Naive thymus-derived CD8-positive, alpha-beta T cell (primary cell): ENCODE results near the gene LSP1. TPM values are rescaled to one million over a fixed set of nuclear protein-coding genes. Genes with fewer than 3 reads are reported as not detected.
A peak's percentile ranks its signal among the peaks of the same experiment; 100 is the strongest.

Experiments used
- ATAC-seq, 2 donors: fragments of 150-1000 bp; cut with Tn5 transposase in 1 of 2; sonication (Bioruptor Pico), chemical (Tn5 transposase) in 1 of 2; 1 replicate in 1 of 2; 2 replicates in 1 of 2; pipeline ENCODE4 v1.10.0; 2021; ENCODE audit warnings: mild to moderate bottlenecking in 2 of 2, moderate library complexity in 2 of 2
- POLR2A ChIA-PET: fragments of 350-600 bp; sonication (Branson Sonifier 250); formaldehyde crosslinking; loops from one replicate; lab custom pipeline; 2021; ENCODE audit warnings: antibody characterized with exemption; lab: Charles Lee
- DNase-seq, 10 donors: peaks; one replicate each; pipeline versions ENCODE4 v3.0.0 to v3.0.0-alpha.2; 2020 to 2022
- H3K27ac Mint-ChIP-seq, 10 donors: one replicate each; pipeline ENCODE4 v1.8.0; 2020 to 2022; ENCODE audit warnings: mild to moderate bottlenecking in 10 of 10, mixed read lengths in 10 of 10, moderate library complexity in 4 of 10, inconsistent platforms in 1 of 10
- H3K27me3 Mint-ChIP-seq, 5 donors: one replicate each; pipeline ENCODE4 v1.8.0; 2021 to 2022; ENCODE audit warnings: mixed read lengths in 5 of 5
- H3K36me3 Mint-ChIP-seq, 3 donors: one replicate each; pipeline ENCODE4 v1.8.0; 2020 to 2022; ENCODE audit warnings: mixed read lengths in 3 of 3, mild to moderate bottlenecking in 2 of 3, inconsistent platforms in 1 of 3
- H3K4me1 Mint-ChIP-seq, 4 donors: one replicate each; pipeline ENCODE4 v1.8.0; 2021 to 2022; ENCODE audit warnings: mixed read lengths in 4 of 4
- H3K4me3 Mint-ChIP-seq, 10 donors: one replicate each; pipeline ENCODE4 v1.8.0; 2020 to 2022; ENCODE audit warnings: mild to moderate bottlenecking in 10 of 10, mixed read lengths in 10 of 10, moderate library complexity in 6 of 10, inconsistent platforms in 1 of 10
- H3K9me3 Mint-ChIP-seq, 9 donors: one replicate each; pipeline ENCODE4 v1.8.0; 2020 to 2022; ENCODE audit warnings: mixed read lengths in 9 of 9, mild to moderate bottlenecking in 3 of 9, inconsistent platforms in 1 of 9, moderate library complexity in 1 of 9
- polyA plus RNA-seq, 3 donors: library from polyadenylated mRNA; unstranded; fragments of 300-500 nt; fragmentation: Illumina TruSeq; gene quantifications; one replicate each; pipeline ENCODE4 v1.2.3, GENCODE V29; 2021
- total RNA-seq, 8 experiments: library from RNA in 2 of 8; stranded (reverse) in 2 of 8; gene quantifications; one replicate each; pipeline ENCODE4 v1.2.3 and lab custom pipeline; 2021 to 2026

Gene LSP1
- total and polyA plus RNA-seq, 5 experiments from 2014 or later = 287 to 438 (median 326) TPM

DNA sequence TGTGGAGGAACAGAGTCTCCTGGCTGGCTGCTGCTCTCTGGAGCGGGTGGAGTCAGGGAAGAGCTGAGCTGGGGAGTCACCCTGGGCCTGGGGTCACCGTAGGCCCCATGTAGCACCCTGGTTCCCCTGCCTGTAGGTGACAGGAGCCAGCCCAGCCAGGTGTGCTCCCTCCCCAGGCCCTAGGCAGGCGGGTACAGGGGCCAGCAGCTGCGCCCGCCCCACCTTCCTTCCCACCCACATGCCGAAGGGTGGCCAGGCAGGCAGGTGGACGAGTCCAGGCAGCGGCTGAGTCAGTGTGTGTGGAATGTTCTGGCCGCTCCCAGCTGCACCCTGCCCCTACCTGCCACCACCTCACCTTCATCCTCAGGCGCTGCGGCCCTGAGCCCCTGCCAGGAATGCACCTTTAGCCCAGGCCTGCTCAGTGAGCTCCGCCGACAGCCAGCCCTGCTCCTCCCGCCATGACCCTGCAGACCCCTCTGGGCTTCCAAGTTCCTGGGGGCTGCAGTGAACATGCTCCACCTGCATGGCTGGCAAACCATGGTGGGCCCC, 18.7 kb upstream of the LSP1 start:
- H3K36me3 Mint-ChIP-seq = no peaks in the 10 kb centered on the region
- POLR2A ChIA-PET = interaction anchor here (1.3 to 5.0 kb wide), 4 partner anchors 49 to 168 kb away, joined by 4 to 54 read pairs (median 5); no protein-coding TSS in a partner anchor
- DNase-seq = peak in 1 of 10 donors; percentile 1

DNA sequence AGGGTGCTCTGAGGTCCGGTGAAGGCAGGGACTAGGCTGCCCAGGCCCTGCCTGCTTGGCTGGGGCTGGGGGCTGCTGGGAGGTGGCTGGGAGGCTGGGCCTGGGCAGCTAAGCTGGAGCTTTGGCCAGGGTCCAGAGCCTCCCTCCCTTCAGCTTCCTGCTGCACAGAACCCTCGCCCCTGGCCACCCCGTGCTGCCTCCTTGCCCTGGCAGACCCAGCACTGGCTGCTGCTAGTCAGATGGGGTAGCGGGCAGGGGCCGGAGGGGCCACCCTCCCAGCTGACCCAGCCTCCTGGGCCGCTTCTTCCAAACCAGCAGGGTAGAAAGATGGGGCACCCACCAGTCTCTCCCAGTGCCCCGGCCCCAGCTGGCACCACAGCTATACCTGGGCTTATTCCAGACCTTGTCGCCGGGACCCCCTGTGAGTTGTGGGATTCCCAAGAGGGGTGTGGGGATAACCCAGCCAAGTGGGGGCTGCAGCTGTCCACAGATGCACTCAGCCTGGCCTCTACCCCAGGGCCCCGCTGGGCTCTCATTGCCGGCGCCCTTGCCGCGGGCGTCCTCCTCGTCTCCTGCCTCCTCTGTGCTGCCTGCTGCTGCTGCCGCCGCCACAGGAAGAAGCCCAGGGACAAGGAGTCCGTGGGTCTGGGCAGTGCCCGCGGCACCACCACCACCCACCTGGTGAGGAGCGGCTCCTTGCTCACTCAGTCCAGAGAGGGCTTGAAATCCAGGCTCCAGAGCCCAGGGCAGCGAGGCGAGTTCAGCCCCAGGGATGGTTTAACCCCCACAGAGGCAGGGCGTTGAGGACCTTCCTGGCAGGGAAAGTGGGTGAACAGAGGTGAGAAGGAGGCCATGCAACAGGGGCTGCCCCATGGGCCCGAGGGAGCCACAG, 17.9 kb upstream of the LSP1 start, which contains the start of gene SYT8:
TSS of gene SYT8 (plus strand) at position 212 of the 892 bp plus-strand sequence. CDS start at position 328, 116 bp downstream.
- H3K4me3 Mint-ChIP-seq = no peak within 1 kb of the TSS
- DNase-seq = peak in 1 of 10 donors; percentile 5
- no peaks in the 10 kb centered on the region for H3K9me3 Mint-ChIP-seq
- ATAC-seq = no peak
- H3K27me3 Mint-ChIP-seq = peaks cover 0 to 5% (median 2%) of the 10 kb centered on the region in 5 donors
- H3K27ac Mint-ChIP-seq = no peak within 1 kb of the TSS
- peaks cover 4 to 11% (median 11%) of the 10 kb centered on the region in 4 donors for H3K4me1 Mint-ChIP-seq
- no peaks in the 10 kb centered on the region for H3K36me3 Mint-ChIP-seq
- POLR2A ChIA-PET = interaction anchor here (1.5 to 5.0 kb wide), 3 partner anchors 71 to 167 kb away, joined by 4 to 54 read pairs (median 6); no protein-coding TSS in a partner anchor

More for the DNA sequence above, 18.7 kb upstream of the LSP1 start:
- Mint-ChIP-seq H3K4me1 (peaks cover 2 to 6% (median 5%) of the 10 kb centered on the region in 4 donors), H3K27me3 (peaks cover 0 to 5% (median 2%) of the 10 kb centered on the region in 5 donors), H3K9me3 (no peaks in the 10 kb centered on the region), H3K4me3 (no peak overlapping the region), H3K27ac (no peak overlapping the region)
- no peak for ATAC-seq

- Mint-ChIP-seq H3K9me3 (no peaks in the 10 kb centered on the region), H3K36me3 (no peaks in the 10 kb centered on the region), H3K27ac (no peak overlapping the region), H3K27me3 (peaks cover 0 to 5% (median 2%) of the 10 kb centered on the region in 5 donors), H3K4me1 (peaks cover 4 to 12% (median 11%) of the 10 kb centered on the region in 4 donors), H3K4me3 (no peak overlapping the region)
- ATAC-seq (no peak), DNase-seq (no peak)
- POLR2A ChIA-PET = interaction anchor here (0.9 to 5.0 kb wide), 4 partner anchors 15 to 167 kb away, joined by 3 to 54 read pairs (median 8); partner anchors contain the start of gene LSP1
Observed at GRCh38 chr11:1835671-1836010, 17.2 kb upstream of the LSP1 start.

DNA sequence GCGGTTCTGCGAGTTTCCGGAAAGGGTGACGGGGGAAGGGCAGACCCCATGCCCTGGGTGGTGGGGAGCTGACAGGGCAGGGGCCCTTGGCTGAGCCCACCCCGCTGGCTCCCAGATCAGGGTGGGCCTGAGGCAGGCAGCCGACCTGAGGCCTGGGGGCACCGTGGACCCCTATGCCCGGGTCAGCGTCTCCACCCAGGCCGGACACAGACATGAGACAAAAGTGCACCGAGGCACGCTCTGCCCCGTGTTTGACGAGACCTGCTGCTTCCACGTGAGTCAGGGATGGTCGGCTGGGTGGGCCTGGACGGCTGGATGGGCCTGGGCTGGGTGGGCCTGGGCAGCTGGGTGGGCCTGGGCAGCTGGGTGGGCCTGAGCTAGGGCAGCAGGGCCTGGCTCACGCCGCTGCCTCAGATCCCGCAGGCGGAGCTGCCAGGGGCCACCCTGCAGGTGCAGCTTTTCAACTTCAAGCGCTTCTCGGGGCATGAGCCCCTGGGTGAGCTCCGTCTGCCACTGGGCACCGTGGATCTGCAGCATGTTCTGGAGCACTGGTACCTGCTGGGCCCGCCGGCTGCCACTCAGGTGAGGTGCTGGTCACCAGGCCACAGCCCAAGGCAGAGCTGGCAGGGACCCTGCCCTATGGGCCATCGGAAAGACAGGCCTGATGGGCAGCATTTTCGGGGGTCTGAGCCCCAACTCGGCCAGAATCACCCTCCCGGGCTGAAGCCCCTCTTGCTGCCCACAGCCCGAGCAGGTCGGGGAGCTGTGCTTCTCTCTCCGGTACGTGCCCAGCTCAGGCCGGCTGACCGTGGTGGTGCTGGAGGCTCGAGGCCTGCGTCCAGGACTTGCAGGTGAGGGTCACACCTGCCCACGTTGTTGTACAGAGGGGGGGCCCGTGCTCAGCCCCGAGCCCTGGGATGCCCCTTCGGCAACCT, 16.6 kb upstream of the LSP1 start:
- H3K36me3 Mint-ChIP-seq = no peaks in the 10 kb centered on the region
- POLR2A ChIA-PET = interaction anchor here (0.9 to 5.0 kb wide), 6 partner anchors 14 to 166 kb away, joined by 3 to 54 read pairs (median 5); partner anchors contain the start of gene LSP1
- DNase-seq (peak in 1 of 10 donors; percentile 7), ATAC-seq (no peak)
- H3K27me3 Mint-ChIP-seq = peaks cover 0 to 5% (median 2%) of the 10 kb centered on the region in 5 donors
- no peaks in the 10 kb centered on the region for H3K9me3 Mint-ChIP-seq
- H3K4me3 Mint-ChIP-seq = no peak overlapping the region
- H3K27ac Mint-ChIP-seq = no peak overlapping the region
- H3K4me1 Mint-ChIP-seq = peaks cover 4 to 13% (median 11%) of the 10 kb centered on the region in 4 donors

GRCh38 chr11:1837171-1838076, 15.5 kb upstream of the LSP1 start:
- POLR2A ChIA-PET = interaction anchor here (1.0 to 1.5 kb wide), 4 partner anchors 13 to 45 kb away, joined by 3 to 9 read pairs (median 4); no protein-coding TSS in a partner anchor
- H3K4me3 Mint-ChIP-seq = peak overlapping the region in 1 of 10 donors; percentile 34

GRCh38 chr11:1838077-1838425, 14.8 kb upstream of the LSP1 start:
- POLR2A ChIA-PET = interaction anchor here (1.0 to 2.0 kb wide), 5 partner anchors 13 to 110 kb away, joined by 3 to 8 read pairs (median 5); partner anchors contain the start of gene LSP1
- DNase-seq (no peak), ATAC-seq (peak in 1 of 2 donors; percentile 43)
- H3K27ac Mint-ChIP-seq = peak overlapping the region in 1 of 10 donors; percentile 57
- no peaks in the 10 kb centered on the region for H3K36me3 Mint-ChIP-seq
- peaks cover 4 to 14% (median 10%) of the 10 kb centered on the region in 4 donors for H3K4me1 Mint-ChIP-seq
- peak overlapping the region in 1 of 10 donors; percentile 34 for H3K4me3 Mint-ChIP-seq
- no peaks in the 10 kb centered on the region for H3K9me3 Mint-ChIP-seq
- H3K27me3 Mint-ChIP-seq = no peaks in the 10 kb centered on the region

More at GRCh38 chr11:1837171-1838076, 15.5 kb upstream of the LSP1 start:
- ATAC-seq (peak; percentile 95 to 98), DNase-seq (peak; percentile 76 to 95 (median 86))
- no peaks in the 10 kb centered on the region for H3K9me3 Mint-ChIP-seq
- peak overlapping the region in 2 of 10 donors; percentile 43 to 57 for H3K27ac Mint-ChIP-seq
- no peaks in the 10 kb centered on the region for H3K36me3 Mint-ChIP-seq
- peaks cover 2 to 13% (median 8%) of the 10 kb centered on the region in 4 donors for H3K4me1 Mint-ChIP-seq
- peaks cover 0 to 3% (median 0%) of the 10 kb centered on the region in 5 donors for H3K27me3 Mint-ChIP-seq

DNA sequence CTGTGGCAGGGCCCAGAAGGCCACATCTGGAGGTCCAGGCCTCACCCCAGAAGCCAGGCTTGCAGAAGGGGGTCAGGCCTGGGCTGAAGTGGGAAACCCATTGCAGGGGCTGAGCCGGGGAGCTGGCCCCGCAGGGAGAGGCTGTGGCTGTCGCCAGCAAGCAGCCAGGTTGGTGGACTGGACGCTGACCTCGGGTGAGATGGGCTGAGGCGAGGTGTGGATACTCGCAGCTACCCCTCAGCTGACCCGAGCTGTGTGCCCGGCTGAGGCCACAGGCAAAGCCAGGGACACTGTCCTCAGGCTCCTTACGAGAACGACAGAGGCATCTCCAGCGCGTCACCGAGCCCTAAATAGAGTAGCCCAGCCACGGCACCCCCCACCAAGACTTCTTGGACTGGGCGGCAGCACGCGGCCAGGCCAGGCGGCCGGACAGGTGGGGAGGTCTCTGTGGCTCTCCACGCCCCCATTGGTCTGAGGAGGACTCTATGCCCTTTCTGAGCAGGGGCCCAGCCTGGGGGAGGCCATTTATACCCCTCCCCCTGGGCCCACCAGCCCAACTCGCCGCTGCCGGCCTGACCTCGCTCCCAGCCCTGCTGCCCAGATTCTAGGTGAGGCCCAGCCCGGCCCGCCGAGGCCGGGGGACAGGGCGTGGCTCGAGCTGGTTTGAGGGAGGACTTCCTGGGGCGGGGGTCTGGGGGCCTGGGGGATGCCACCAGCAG, 14.3 kb upstream of the LSP1 start, which contains the start of gene TNNI2:
TSS of gene TNNI2 (plus strand) at position 556 of the 719 bp plus-strand sequence. CDS start 716 bp downstream, outside the sequence.
- H3K36me3 Mint-ChIP-seq = no peaks in the 10 kb centered on the region
- DNase-seq = peak in 1 of 10 donors; percentile 5
- peaks cover 9 to 20% (median 16%) of the 10 kb centered on the region in 4 donors for H3K4me1 Mint-ChIP-seq
- no peaks in the 10 kb centered on the region for H3K9me3 Mint-ChIP-seq
- POLR2A ChIA-PET = interaction anchor here (0.8 to 2.0 kb wide), 6 partner anchors 13 to 109 kb away, joined by 3 to 8 read pairs (median 4); partner anchors contain the start of gene LSP1
- H3K27me3 Mint-ChIP-seq = no peaks in the 10 kb centered on the region
- ATAC-seq = no peak
- H3K4me3 Mint-ChIP-seq = peak within 1 kb of the TSS in 3 of 10 donors; percentile 14 to 47 (median 34)
- peak within 1 kb of the TSS in 4 of 10 donors; percentile 53 to 87 (median 68) for H3K27ac Mint-ChIP-seq

- Mint-ChIP-seq H3K36me3 (no peaks in the 10 kb centered on the region), H3K9me3 (no peaks in the 10 kb centered on the region), H3K27me3 (no peaks in the 10 kb centered on the region), H3K27ac (peak overlapping the region in 4 of 10 donors; percentile 23 to 87 (median 66)), H3K4me3 (peak overlapping the region in 3 of 10 donors; percentile 7 to 47 (median 14)), H3K4me1 (peaks cover 17 to 28% (median 23%) of the 10 kb centered on the region in 4 donors)
- POLR2A ChIA-PET = interaction anchor here (0.6 to 2.0 kb wide), 8 partner anchors 12 to 108 kb away, joined by 3 to 8 read pairs (median 4); partner anchors contain the start of gene LSP1
- ATAC-seq (no peak), DNase-seq (no peak)
Observed at GRCh38 chr11:1839204-1839923, 13.5 kb upstream of the LSP1 start.

DNA sequence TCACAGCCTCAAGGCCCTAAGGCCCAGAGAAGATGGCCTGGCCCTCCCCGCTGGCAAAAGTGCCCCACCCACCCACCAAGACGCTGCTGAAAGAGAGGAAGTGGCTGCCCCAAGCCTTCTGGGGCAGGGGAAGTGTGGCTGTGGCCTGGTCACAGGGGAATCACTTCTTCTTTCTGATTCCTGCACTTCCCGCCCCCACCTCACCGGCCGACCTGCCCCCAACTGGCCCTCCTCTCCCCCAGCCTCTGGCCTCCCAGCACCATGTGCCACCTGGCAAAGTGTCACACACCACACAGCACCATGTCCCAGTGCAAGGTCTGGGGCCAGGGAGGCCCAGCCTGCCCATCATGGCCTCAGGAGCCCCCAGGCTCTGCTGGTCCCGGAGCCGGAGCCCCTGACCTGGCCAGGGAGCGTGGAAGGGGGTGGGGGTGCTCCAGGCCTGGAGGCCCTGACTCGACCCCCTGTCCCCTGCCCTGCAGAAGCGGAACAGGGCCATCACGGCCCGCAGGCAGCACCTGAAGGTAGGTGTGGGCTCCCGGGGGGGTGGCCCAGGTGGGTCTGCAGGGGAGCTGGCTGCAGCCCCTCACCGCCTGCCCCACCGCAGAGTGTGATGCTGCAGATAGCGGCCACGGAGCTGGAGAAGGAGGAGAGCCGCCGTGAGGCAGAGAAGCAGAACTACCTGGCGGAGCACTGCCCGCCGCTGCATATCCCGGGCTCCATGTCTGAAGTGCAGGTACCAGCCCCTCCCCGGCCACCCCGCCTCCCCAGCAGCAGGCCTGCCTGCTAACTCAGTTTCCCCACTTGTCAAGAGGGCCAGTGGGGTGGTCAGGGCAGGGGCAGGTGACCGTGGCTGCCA, 12.7 kb upstream of the LSP1 start:
- DNase-seq (peak in 1 of 10 donors; percentile 10), ATAC-seq (no peak)
- Mint-ChIP-seq H3K9me3 (no peaks in the 10 kb centered on the region), H3K4me1 (peaks cover 25 to 35% (median 31%) of the 10 kb centered on the region in 4 donors), H3K4me3 (peak overlapping the region in 3 of 10 donors; percentile 7 to 47 (median 14)), H3K36me3 (no peaks in the 10 kb centered on the region), H3K27me3 (no peaks in the 10 kb centered on the region), H3K27ac (peak overlapping the region in 5 of 10 donors; percentile 23 to 87 (median 53))
- POLR2A ChIA-PET = interaction anchor here (0.8 to 3.5 kb wide), 6 partner anchors 9 to 51 kb away, joined by 3 to 14 read pairs (median 4); partner anchors contain the start of gene LSP1
